Urinary bladder (tissue), 4 donors: ENCODE measurements around the gene ITGB5. TPM values are rescaled to one million over a fixed set of nuclear protein-coding genes. Genes with fewer than 3 reads are reported as not detected.

Experiments used
- DNase-seq: peaks from one replicate; pipeline ENCODE4 v3.0.0-alpha.2; 2015; ENCODE audit errors: extremely low spot score
- H3K27ac ChIP-seq: one replicate; pipeline ENCODE4 v1.5.1; 2013; ENCODE audit warnings: low read depth, mild to moderate bottlenecking, moderate library complexity
- H3K36me3 ChIP-seq: one replicate; pipeline ENCODE4 v1.6.1; 2013; ENCODE audit warnings: mild to moderate bottlenecking, moderate library complexity; ENCODE audit not compliant: insufficient read depth
- H3K4me1 ChIP-seq: one replicate; pipeline ENCODE4 v1.6.1; 2013; ENCODE audit warnings: mild to moderate bottlenecking, moderate library complexity; ENCODE audit not compliant: insufficient read depth
- H3K4me3 ChIP-seq: one replicate; pipeline ENCODE4 v1.5.1; 2013; ENCODE audit warnings: low read depth, low read length
- WGBS: extraction: QIAGEN DNeasy Blood & Tissue Kit; methylation state at CpG from one replicate; pipeline ENCODE4 v1.1.7; 2013; 5-methylcytosine and 5-hydroxymethylcytosine counted together
- polyA plus RNA-seq: library from polyadenylated mRNA; stranded (reverse); fragments of 200-250 nt; gene quantifications from one replicate; pipeline ENCODE4 v1.2.3, GENCODE V29; 2013
- small RNA-seq: library from RNA; depleted of rRNA; stranded (forward); fragments of <200 nt; gene quantifications from one replicate; pipeline ENCODE3, GENCODE V24; 2014
- total RNA-seq: library from RNA; depleted of rRNA; stranded (reverse); fragments of >200 nt; gene quantifications from one replicate; pipeline ENCODE4 v1.2.3, GENCODE V29; 2014
- donor health status: healthy with polysubstance abuse.
- donor health status: healthy.

ITGB5 gene
- total and polyA plus RNA-seq, 2 donors, result 32.9 to 77.2 TPM

- H3K4me3 ChIP-seq, result no peak overlapping the region
- H3K27ac ChIP-seq, result no peak overlapping the region
- no peaks in the 10 kb centered on the region for H3K4me1 ChIP-seq
- 89% methylated on average over 14 of the region's 14 CpGs for WGBS
- no peak for DNase-seq
- H3K36me3 ChIP-seq, result peaks cover 5% of the 10 kb centered on the region
Observed at GRCh38 chr3:124747111-124747981, 139.8 kb downstream of the ITGB5 start.

- Histone ChIP-seq H3K4me3 (no peak overlapping the region), H3K36me3 (peaks cover 7% of the 10 kb centered on the region), H3K4me1 (no peaks in the 10 kb centered on the region), H3K27ac (no peak overlapping the region)
- DNase-seq, result no peak
- 96% methylated on average over 6 of the region's 6 CpGs for WGBS
Observed at GRCh38 chr3:124745756-124746155, 141.4 kb downstream of the ITGB5 start.

DNA sequence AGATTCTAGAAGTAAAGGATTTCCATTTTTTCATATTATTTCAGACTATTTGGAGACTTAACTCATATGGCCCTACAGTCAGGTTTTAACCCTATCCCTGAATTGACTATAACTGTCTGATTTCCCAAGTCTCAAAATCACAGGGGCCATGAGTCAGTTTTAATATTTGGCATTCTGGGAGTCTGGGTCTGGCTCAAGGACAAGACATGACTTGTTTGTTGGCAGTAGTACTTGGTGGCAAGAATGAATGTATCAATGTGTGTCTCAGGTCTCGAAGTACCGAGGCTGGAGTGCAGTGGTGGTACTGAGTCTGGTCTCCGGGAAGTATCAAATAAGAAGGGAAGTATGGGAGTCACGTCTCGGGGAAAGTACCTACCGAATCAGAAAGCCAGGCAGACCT is 146.1 kb downstream of the ITGB5 start:
- Histone ChIP-seq H3K27ac (no peak overlapping the region), H3K4me1 (no peaks in the 10 kb centered on the region), H3K36me3 (peaks cover 10% of the 10 kb centered on the region), H3K4me3 (no peak overlapping the region)
- DNase-seq, result no peak
- 90% methylated on average over 6 of the region's 6 CpGs for WGBS

DNA sequence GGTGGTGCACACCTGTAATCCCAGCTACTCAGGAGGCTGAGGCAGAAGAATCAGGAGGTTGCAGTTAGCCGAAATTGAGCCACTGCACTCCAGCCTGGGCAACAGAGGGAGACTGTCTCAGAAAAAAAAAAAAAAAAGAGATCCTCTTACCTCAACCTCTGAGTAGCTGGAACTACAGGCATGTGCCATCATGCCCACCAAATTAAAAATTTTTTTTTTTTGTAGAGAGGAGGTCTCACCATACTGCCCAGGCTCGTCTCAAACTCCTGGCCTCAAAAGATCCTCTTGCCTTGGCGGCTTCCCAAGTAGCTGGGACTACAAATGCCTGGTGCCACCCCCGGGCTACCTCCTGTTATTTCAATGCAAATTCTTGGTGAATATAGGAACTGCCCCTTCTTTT is 155.4 kb downstream of the ITGB5 start:
- no peak overlapping the region for H3K27ac ChIP-seq
- peaks cover 2% of the 10 kb centered on the region for H3K36me3 ChIP-seq
- peaks cover 2% of the 10 kb centered on the region for H3K4me1 ChIP-seq
- no peak overlapping the region for H3K4me3 ChIP-seq
- 87% methylated on average over 4 of the region's 4 CpGs for WGBS
- DNase-seq, result no peak

DNA sequence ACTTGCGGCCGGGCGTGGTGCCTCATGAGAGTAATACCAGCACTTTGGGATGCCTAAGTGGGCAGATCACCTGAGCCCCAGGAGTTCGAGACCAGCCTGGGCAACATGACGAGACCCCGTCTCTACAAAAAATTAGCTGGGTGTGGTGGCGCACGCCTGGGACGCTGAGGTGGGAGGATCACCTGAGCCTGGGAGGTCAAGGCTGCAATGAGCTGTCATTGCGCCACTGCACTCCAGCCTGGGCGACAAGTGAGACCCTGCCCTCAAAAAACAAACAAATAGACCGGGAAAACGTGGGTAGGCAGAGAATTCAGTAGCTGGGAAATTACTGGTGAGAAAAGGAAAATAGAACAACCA is 156.2 kb downstream of the ITGB5 start:
- no peak overlapping the region for H3K27ac ChIP-seq
- H3K4me1 ChIP-seq, result peaks cover 2% of the 10 kb centered on the region
- DNase-seq, result no peak
- WGBS, result 13% methylated on average over 13 of the region's 13 CpGs
- peak overlapping the region; percentile 83 for H3K4me3 ChIP-seq
- H3K36me3 ChIP-seq, result peaks cover 2% of the 10 kb centered on the region

DNA sequence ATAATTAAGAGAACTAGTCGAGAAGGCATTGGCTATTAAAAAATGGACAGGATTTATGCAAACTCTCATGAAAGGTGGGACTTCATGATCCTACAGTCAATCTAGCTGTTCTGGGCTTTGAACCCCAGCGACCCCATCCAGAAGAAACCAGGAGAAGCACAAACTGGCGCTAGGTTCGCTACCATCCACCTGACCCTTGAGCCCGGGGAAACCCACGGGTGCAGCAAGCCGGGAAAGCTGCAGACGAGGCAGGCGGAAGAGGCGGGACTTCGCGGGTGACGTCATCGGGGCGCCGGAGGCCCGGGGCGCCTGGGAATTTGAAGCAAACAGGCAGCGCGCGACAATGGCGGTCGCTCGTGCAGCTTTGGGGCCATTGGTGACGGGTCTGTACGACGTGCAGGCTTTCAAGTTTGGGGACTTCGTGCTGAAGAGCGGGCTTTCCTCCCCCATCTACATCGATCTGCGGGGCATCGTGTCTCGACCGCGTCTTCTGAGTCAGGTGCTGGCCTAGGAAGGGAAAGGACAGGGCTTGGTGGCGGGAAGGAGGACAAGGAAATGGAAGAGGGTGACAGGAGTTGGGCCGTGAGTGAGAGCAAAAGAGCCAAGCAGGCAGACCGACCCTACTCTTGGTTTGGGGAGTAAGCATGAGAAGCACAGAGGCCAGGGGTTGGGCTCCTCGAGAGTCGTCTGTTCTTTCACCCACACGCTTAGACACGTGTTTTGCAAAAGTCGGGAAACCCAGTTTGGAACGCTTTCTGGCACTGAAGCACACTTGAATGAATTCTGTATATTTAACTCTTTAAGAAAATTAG is 156.8 kb downstream of the ITGB5 start, which contains the start of gene UMPS:
Gene UMPS (plus strand): TSS at position 324 of the 812 bp plus-strand sequence. CDS start 20 bp downstream, at position 344.
- no peak within 1 kb of the TSS for H3K27ac ChIP-seq
- peak within 1 kb of the TSS; percentile 83 for H3K4me3 ChIP-seq
- H3K36me3 ChIP-seq, result peaks cover 2% of the 10 kb centered on the region
- DNase-seq, result peak; percentile 73
- H3K4me1 ChIP-seq, result peaks cover 2% of the 10 kb centered on the region
- under 1% methylated on average over 44 of the region's 44 CpGs for WGBS

DNA sequence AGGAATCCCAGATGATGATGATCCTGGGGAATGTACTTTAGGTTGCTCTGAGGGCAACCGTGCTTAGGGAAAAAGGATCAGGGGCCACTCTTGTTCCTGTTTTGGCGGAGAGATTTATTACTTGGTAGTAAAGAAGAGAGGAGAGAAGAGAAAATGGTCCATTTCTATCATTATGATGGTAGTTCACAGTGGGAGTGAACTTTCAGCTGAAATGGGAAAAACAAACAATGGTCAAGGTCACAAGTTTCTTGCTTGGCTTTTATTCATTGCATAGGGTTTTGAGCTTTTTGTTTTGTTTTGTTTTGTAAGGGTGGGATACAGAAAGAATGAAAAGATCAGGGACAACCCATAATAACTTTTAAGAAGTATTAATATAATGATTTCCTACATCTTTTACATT is 164.6 kb downstream of the ITGB5 start:
- H3K4me3 ChIP-seq, result no peak overlapping the region
- DNase-seq, result no peak
- 67% methylated on average over 2 of the region's 2 CpGs for WGBS
- H3K36me3 ChIP-seq, result no peaks in the 10 kb centered on the region
- no peaks in the 10 kb centered on the region for H3K4me1 ChIP-seq
- H3K27ac ChIP-seq, result no peak overlapping the region

DNA sequence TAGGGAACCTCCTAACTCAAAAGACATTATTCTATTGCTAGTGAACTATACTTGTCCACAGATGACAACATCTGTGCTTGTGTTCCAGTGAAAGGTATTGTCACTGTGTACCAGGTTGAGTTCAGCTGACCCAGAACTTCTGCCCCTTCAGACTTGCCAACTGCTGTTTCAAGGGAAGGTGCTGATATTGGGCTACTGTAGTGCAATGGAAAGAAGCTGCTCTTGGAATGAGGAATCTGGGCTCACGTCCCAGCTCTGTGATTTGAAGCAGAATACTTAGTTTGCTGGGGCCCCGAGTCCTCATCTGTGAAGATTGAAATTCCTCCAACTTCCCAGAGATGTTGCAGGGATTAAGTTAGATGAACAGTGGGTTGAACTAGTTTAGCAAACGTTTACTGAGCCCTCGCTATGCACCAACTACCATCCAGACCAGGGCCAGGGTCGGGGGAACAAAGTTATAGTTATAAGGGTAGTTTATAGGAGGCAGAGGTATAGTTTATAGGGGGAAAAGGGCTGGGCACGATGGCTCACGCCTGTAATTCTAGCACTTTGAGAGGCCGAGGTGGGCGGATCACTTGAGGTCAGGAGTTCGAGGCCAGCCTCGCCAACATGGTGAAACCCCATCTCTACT is 172.8 kb downstream of the ITGB5 start:
- H3K27ac ChIP-seq, result no peak overlapping the region
- no peak overlapping the region for H3K4me3 ChIP-seq
- no peak for DNase-seq
- no peaks in the 10 kb centered on the region for H3K36me3 ChIP-seq
- H3K4me1 ChIP-seq, result no peaks in the 10 kb centered on the region
- 57% methylated on average over 11 of the region's 11 CpGs for WGBS

Small RNAs within 50 kb of the gene (small RNA-seq; reads per million reads assigned to genes)
- gene MIR544B, result not detected

Other genes starting within 250 kb of the ITGB5 start
- 32.6 TPM for gene UMPS, start 156.9 kb downstream of the ITGB5 start, total RNA-seq
- 15.0 TPM for gene UMPS, start 156.9 kb downstream of the ITGB5 start, polyA plus RNA-seq
- not detected for gene MUC13, start 47.4 kb upstream of the ITGB5 start, total RNA-seq
- not detected for gene MUC13, start 47.4 kb upstream of the ITGB5 start, polyA plus RNA-seq
- gene HEG1, start 168.6 kb upstream of the ITGB5 start, total RNA-seq, result 42.1 TPM
- 32.9 TPM for gene HEG1, start 168.6 kb upstream of the ITGB5 start, polyA plus RNA-seq